HG03095 (cell line): Measurements from ENCODE around the gene AGFG2.
A peak's percentile ranks its signal among the peaks of the same experiment; 100 is the strongest.
"Not testable (repeated sequence)": the region's sequence is repeated elsewhere in the genome, so short reads cannot be mapped to it uniquely, and the experiment has no call there.

ENCODE experiments used
- ATAC-seq: cut with Tn5 transposase; IDR thresholded peaks from one replicate; pipeline ENCODE4 v1.9.1; 2021; ENCODE audit warnings: moderate library complexity; ENCODE audit not compliant: unreplicated experiment

AGFG2 gene

GRCh38 chr7:100519580-100519979, 19.4 kb upstream of the AGFG2 start:
- no peak for ATAC-seq

- ATAC-seq, result no peak
Measured at GRCh38 chr7:100520138-100520537, 18.9 kb upstream of the AGFG2 start.

- no peak for ATAC-seq
Measured at GRCh38 chr7:100521076-100521475, 17.9 kb upstream of the AGFG2 start.

GRCh38 chr7:100521909-100522593, 17.0 kb upstream of the AGFG2 start:
- ATAC-seq, result not testable (repeated sequence)

- not testable (repeated sequence) for ATAC-seq
Measured at GRCh38 chr7:100523192-100523591, 15.8 kb upstream of the AGFG2 start.

- not testable (repeated sequence) for ATAC-seq
Measured at GRCh38 chr7:100528108-100528866, 10.7 kb upstream of the AGFG2 start.

- ATAC-seq, result no peak
Measured at GRCh38 chr7:100532165-100533022, 6.6 kb upstream of the AGFG2 start.

GRCh38 chr7:100535982-100536381, 3.0 kb upstream of the AGFG2 start:
- ATAC-seq, result not testable (repeated sequence)

- ATAC-seq, result not testable (repeated sequence)
Measured at GRCh38 chr7:100536695-100537094, 2.3 kb upstream of the AGFG2 start.

- no peak for ATAC-seq
Measured at GRCh38 chr7:100538348-100538653, 702 bp upstream of the AGFG2 start.

- no peak for ATAC-seq
Measured at GRCh38 chr7:100539436-100540006, 518 bp downstream of the AGFG2 start.

- ATAC-seq, result no peak
Measured at GRCh38 chr7:100540073-100540723, 1.2 kb downstream of the AGFG2 start.

GRCh38 chr7:100541309-100541708, 2.3 kb downstream of the AGFG2 start:
- not testable (repeated sequence) for ATAC-seq

- ATAC-seq, result no peak
Measured at GRCh38 chr7:100543586-100543985, 4.6 kb downstream of the AGFG2 start.

GRCh38 chr7:100544386-100544785, 5.4 kb downstream of the AGFG2 start:
- no peak for ATAC-seq

GRCh38 chr7:100544967-100545359, 6.0 kb downstream of the AGFG2 start:
- ATAC-seq, result no peak

- ATAC-seq, result peak; percentile 39
Measured at GRCh38 chr7:100545360-100546128, 6.5 kb downstream of the AGFG2 start.

- ATAC-seq, result no peak
Measured at GRCh38 chr7:100546129-100546925, 7.3 kb downstream of the AGFG2 start.
